ENCODE data around the gene SEPTIN12.

The SEPTIN12 gene

GRCh38 chr16:4787627-4788482, at the start of gene SEPTIN12:
Gene SEPTIN12 (minus strand): TSS chr16:4788345. CDS start chr16:4787645, 700 bp downstream.
- no peaks in the 10 kb centered on the region for H3K36me3 Mint-ChIP-seq (ENCODE audit: insufficient read depth)
- H3K27ac Mint-ChIP-seq (ENCODE audit: low read depth): no peak within 1 kb of the TSS
- H3K9me3 Mint-ChIP-seq: no peaks in the 10 kb centered on the region
- ATAC-seq (replicated peaks; ENCODE audit: extremely low read depth, poor library complexity, severe bottlenecking) (no peak), DNase-seq (ENCODE audit: low spot score in 2 of 2) (no peak)
- no peaks in the 10 kb centered on the region for H3K4me1 Mint-ChIP-seq
- H3K27me3 Mint-ChIP-seq: no peaks in the 10 kb centered on the region
- H3K4me3 Mint-ChIP-seq: no peak within 1 kb of the TSS

GRCh38 chr16:4836727-4837126, 48.6 kb upstream of the SEPTIN12 start:
- Mint-ChIP-seq H3K4me1 (peaks cover 9% of the 10 kb centered on the region), H3K4me3 (no peak overlapping the region), H3K27me3 (no peaks in the 10 kb centered on the region), H3K27ac (ENCODE audit: low read depth) (peak overlapping the region; percentile 2), H3K36me3 (ENCODE audit: insufficient read depth) (peaks cover 50% of the 10 kb centered on the region), H3K9me3 (no peaks in the 10 kb centered on the region)
- no peak for ATAC-seq (replicated peaks; ENCODE audit: extremely low read depth, poor library complexity, severe bottlenecking)
- DNase-seq (ENCODE audit: low spot score in 2 of 2): no peak

GRCh38 chr16:4833584-4833983, 45.4 kb upstream of the SEPTIN12 start:
- Mint-ChIP-seq H3K36me3 (ENCODE audit: insufficient read depth) (peaks cover 51% of the 10 kb centered on the region), H3K27me3 (no peaks in the 10 kb centered on the region), H3K4me1 (peaks cover 11% of the 10 kb centered on the region), H3K9me3 (no peaks in the 10 kb centered on the region), H3K4me3 (no peak overlapping the region), H3K27ac (ENCODE audit: low read depth) (no peak overlapping the region)
- DNase-seq (ENCODE audit: low spot score in 2 of 2) (no peak), ATAC-seq (replicated peaks; ENCODE audit: extremely low read depth, poor library complexity, severe bottlenecking) (no peak)

- Mint-ChIP-seq H3K4me1 (peaks cover 11% of the 10 kb centered on the region), H3K36me3 (ENCODE audit: insufficient read depth) (peaks cover 54% of the 10 kb centered on the region), H3K27ac (ENCODE audit: low read depth) (no peak overlapping the region), H3K27me3 (no peaks in the 10 kb centered on the region), H3K9me3 (no peaks in the 10 kb centered on the region), H3K4me3 (no peak overlapping the region)
- DNase-seq (ENCODE audit: low spot score in 2 of 2) (no peak), ATAC-seq (replicated peaks; ENCODE audit: extremely low read depth, poor library complexity, severe bottlenecking) (no peak)
Measured at GRCh38 chr16:4832698-4833343, 44.7 kb upstream of the SEPTIN12 start.

GRCh38 chr16:4831616-4832015, 43.5 kb upstream of the SEPTIN12 start:
- Mint-ChIP-seq H3K36me3 (ENCODE audit: insufficient read depth) (peaks cover 60% of the 10 kb centered on the region), H3K9me3 (no peaks in the 10 kb centered on the region), H3K27ac (ENCODE audit: low read depth) (peak overlapping the region; percentile 27), H3K4me1 (peaks cover 11% of the 10 kb centered on the region), H3K27me3 (no peaks in the 10 kb centered on the region), H3K4me3 (no peak overlapping the region)
- no peak for DNase-seq (ENCODE audit: low spot score in 2 of 2)
- ATAC-seq (replicated peaks; ENCODE audit: extremely low read depth, poor library complexity, severe bottlenecking): no peak

- no peaks in the 10 kb centered on the region for H3K9me3 Mint-ChIP-seq
- DNase-seq (ENCODE audit: low spot score in 2 of 2): no peak
- no peak for ATAC-seq (replicated peaks; ENCODE audit: extremely low read depth, poor library complexity, severe bottlenecking)
- H3K4me3 Mint-ChIP-seq: no peak overlapping the region
- H3K36me3 Mint-ChIP-seq (ENCODE audit: insufficient read depth): peaks cover 61% of the 10 kb centered on the region
- H3K4me1 Mint-ChIP-seq: peaks cover 11% of the 10 kb centered on the region
- peak overlapping the region; percentile 27 for H3K27ac Mint-ChIP-seq (ENCODE audit: low read depth)
- H3K27me3 Mint-ChIP-seq: no peaks in the 10 kb centered on the region
Measured at GRCh38 chr16:4830408-4830807, 42.3 kb upstream of the SEPTIN12 start.

GRCh38 chr16:4828567-4829321, 40.6 kb upstream of the SEPTIN12 start:
- Mint-ChIP-seq H3K4me1 (peaks cover 19% of the 10 kb centered on the region), H3K27me3 (no peaks in the 10 kb centered on the region), H3K36me3 (ENCODE audit: insufficient read depth) (peaks cover 67% of the 10 kb centered on the region), H3K27ac (ENCODE audit: low read depth) (no peak overlapping the region), H3K9me3 (no peaks in the 10 kb centered on the region), H3K4me3 (no peak overlapping the region)
- DNase-seq (ENCODE audit: low spot score in 2 of 2): no peak
- no peak for ATAC-seq (replicated peaks; ENCODE audit: extremely low read depth, poor library complexity, severe bottlenecking)

- Mint-ChIP-seq H3K36me3 (ENCODE audit: insufficient read depth) (peaks cover 74% of the 10 kb centered on the region), H3K4me3 (no peak overlapping the region), H3K9me3 (no peaks in the 10 kb centered on the region)
Measured at GRCh38 chr16:4826980-4827379, 38.8 kb upstream of the SEPTIN12 start.

GRCh38 chr16:4826526-4826925, 38.4 kb upstream of the SEPTIN12 start:
- ATAC-seq (replicated peaks; ENCODE audit: extremely low read depth, poor library complexity, severe bottlenecking) (no peak), DNase-seq (ENCODE audit: low spot score in 2 of 2) (no peak)
- Mint-ChIP-seq H3K9me3 (no peaks in the 10 kb centered on the region), H3K27me3 (no peaks in the 10 kb centered on the region), H3K27ac (ENCODE audit: low read depth) (no peak overlapping the region), H3K4me3 (no peak overlapping the region), H3K4me1 (peaks cover 19% of the 10 kb centered on the region), H3K36me3 (ENCODE audit: insufficient read depth) (peaks cover 75% of the 10 kb centered on the region)

More at GRCh38 chr16:4826980-4827379, 38.8 kb upstream of the SEPTIN12 start:
- no peaks in the 10 kb centered on the region for H3K27me3 Mint-ChIP-seq
- no peak overlapping the region for H3K27ac Mint-ChIP-seq (ENCODE audit: low read depth)
- no peak for ATAC-seq (replicated peaks; ENCODE audit: extremely low read depth, poor library complexity, severe bottlenecking)
- H3K4me1 Mint-ChIP-seq: peaks cover 19% of the 10 kb centered on the region
- DNase-seq (ENCODE audit: low spot score in 2 of 2): no peak

- H3K36me3 Mint-ChIP-seq (ENCODE audit: insufficient read depth): peaks cover 73% of the 10 kb centered on the region
- H3K27me3 Mint-ChIP-seq: no peaks in the 10 kb centered on the region
- H3K4me3 Mint-ChIP-seq: no peak overlapping the region
- ATAC-seq (replicated peaks; ENCODE audit: extremely low read depth, poor library complexity, severe bottlenecking) (no peak), DNase-seq (ENCODE audit: low spot score in 2 of 2) (no peak)
- H3K4me1 Mint-ChIP-seq: peaks cover 8% of the 10 kb centered on the region
- no peaks in the 10 kb centered on the region for H3K9me3 Mint-ChIP-seq
- H3K27ac Mint-ChIP-seq (ENCODE audit: low read depth): peak overlapping the region; percentile 36
Measured at GRCh38 chr16:4825196-4825595, 37.1 kb upstream of the SEPTIN12 start.

GRCh38 chr16:4820652-4821051, 32.5 kb upstream of the SEPTIN12 start:
- no peaks in the 10 kb centered on the region for H3K9me3 Mint-ChIP-seq
- DNase-seq (ENCODE audit: low spot score in 2 of 2) (no peak), ATAC-seq (replicated peaks; ENCODE audit: extremely low read depth, poor library complexity, severe bottlenecking) (no peak)
- H3K4me3 Mint-ChIP-seq: no peak overlapping the region
- H3K27ac Mint-ChIP-seq (ENCODE audit: low read depth): no peak overlapping the region
- H3K27me3 Mint-ChIP-seq: no peaks in the 10 kb centered on the region
- H3K36me3 Mint-ChIP-seq (ENCODE audit: insufficient read depth): peaks cover 63% of the 10 kb centered on the region
- peaks cover 13% of the 10 kb centered on the region for H3K4me1 Mint-ChIP-seq

- H3K27me3 Mint-ChIP-seq: no peaks in the 10 kb centered on the region
- no peaks in the 10 kb centered on the region for H3K9me3 Mint-ChIP-seq
- no peak overlapping the region for H3K4me3 Mint-ChIP-seq
- H3K4me1 Mint-ChIP-seq: peaks cover 4% of the 10 kb centered on the region
- ATAC-seq (replicated peaks; ENCODE audit: extremely low read depth, poor library complexity, severe bottlenecking) (no peak), DNase-seq (ENCODE audit: low spot score in 2 of 2) (no peak)
- no peak overlapping the region for H3K27ac Mint-ChIP-seq (ENCODE audit: low read depth)
- H3K36me3 Mint-ChIP-seq (ENCODE audit: insufficient read depth): peaks cover 72% of the 10 kb centered on the region
Measured at GRCh38 chr16:4814542-4815173, 26.5 kb upstream of the SEPTIN12 start.
